K562 (cell line): Measurements from ENCODE around the gene HRNR. TPM values are rescaled to one million over a fixed set of nuclear protein-coding genes. Genes with fewer than 3 reads are reported as not detected.

ENCODE experiments used
- ATAC-seq: fragments of 200-7000 bp; cut with Tn5 transposase; 3 replicates; pipeline ENCODE4 v1.9.1; 2020; ENCODE audit warnings: moderate library complexity
- BruUV-seq: library from RNA; stranded (reverse); fragments of 400-500 nt; replicated peaks from 2 replicates; lab custom pipeline; 2021; lab: Mats Ljungman, UMichigan
- CTCF ChIA-PET: fragments of 300-600 bp; formaldehyde crosslinking; extraction: SDS; loops from one replicate; lab custom pipeline; 2021; ENCODE audit warnings: low intra/inter-chr PET ratio; lab: Yijun Ruan, JAX
- POLR2A ChIA-PET: fragments of 300-600, 350-650 bp; sonication (Branson Sonifier 250); formaldehyde crosslinking; extraction: SDS; loops from one replicate; lab custom pipeline; 2021; ENCODE audit warnings: antibody characterized with exemption, inconsistent platforms; lab: Yijun Ruan, JAX
- DNase-seq, 4 experiments: peaks; one replicate each; pipeline versions ENCODE4 v3.0.0 to v3.0.0-alpha.2; 2011 to 2018; ENCODE audit warnings: low spot score in 3 of 4, mixed read lengths in 3 of 4; ENCODE audit errors: extremely low read depth in 1 of 4
- FAIRE-seq: peaks from 2 replicates; lab custom pipeline; 2011; peaks lifted over from hg19 to GRCh38; lab: Jason Lieb, UNC
- H2AFZ ChIP-seq: 2 replicates; pipeline ENCODE4 v1.6.0; 2011; ENCODE audit warnings: low read depth, low read length, control low read depth, inconsistent platforms
- H3K27ac ChIP-seq: fragments of 200-600 bp; 3 replicates; pipeline ENCODE4 v1.8.0; 2011; ENCODE audit warnings: low read depth, mild to moderate bottlenecking, control low read depth, inconsistent platforms, low read length, moderate library complexity, mixed read lengths; ENCODE audit errors: extremely low read depth
- H3K27me3 ChIP-seq, 2 experiments: fragments of 300-600 bp in 1 of 2; 2 replicates in 1 of 2; 3 replicates in 1 of 2; pipeline versions ENCODE4 v1.6.0 to v1.8.0; 2011; ENCODE audit warnings: inconsistent platforms in 2 of 2, low read length in 2 of 2, mild to moderate bottlenecking in 1 of 2, mixed read lengths in 1 of 2, moderate library complexity in 1 of 2; ENCODE audit not compliant: control insufficient read depth in 2 of 2, insufficient read depth in 2 of 2
- H3K36me3 ChIP-seq: fragments of 300-600 bp; 3 replicates; pipeline ENCODE4 v1.8.0; 2011; ENCODE audit warnings: mild to moderate bottlenecking, low read length, inconsistent platforms; ENCODE audit not compliant: control insufficient read depth, insufficient read depth
- H3K4me1 ChIP-seq, 2 experiments: fragments of 200-600 bp in 1 of 2; replicated peaks in 1 of 2; 2 replicates in 1 of 2; 3 replicates in 1 of 2; pipeline versions ENCODE4 v1.5.1 to v1.8.0; 2011; ENCODE audit warnings: inconsistent platforms in 2 of 2, low read length in 2 of 2, mild to moderate bottlenecking in 1 of 2, mixed read lengths in 1 of 2, moderate library complexity in 1 of 2; ENCODE audit not compliant: control insufficient read depth in 2 of 2, insufficient read depth in 2 of 2
- H3K4me2 ChIP-seq: 2 replicates; pipeline ENCODE4 v1.6.1; 2011; ENCODE audit warnings: low read length, control low read depth, inconsistent platforms, mixed read lengths; ENCODE audit not compliant: insufficient read depth
- H3K4me3 ChIP-seq: fragments of 200-600 bp; sonication (generic), shearing (Covaris generic); 2 replicates; pipeline ENCODE4 v1.5.1; 2016; ENCODE audit warnings: control low read depth, inconsistent platforms
- H3K79me2 ChIP-seq: fragments of 200-600 bp; 3 replicates; pipeline ENCODE4 v1.8.0; 2011; ENCODE audit warnings: low read length, inconsistent platforms; ENCODE audit not compliant: control insufficient read depth, insufficient read depth
- H3K9ac ChIP-seq, 2 experiments: 2 replicates each; pipeline versions ENCODE4 v1.6.0 to v1.6.1; 2011; ENCODE audit warnings: low read depth in 2 of 2, low read length in 2 of 2, control low read depth in 1 of 2, inconsistent platforms in 1 of 2, mild to moderate bottlenecking in 1 of 2, mixed read lengths in 1 of 2; ENCODE audit not compliant: insufficient read depth in 1 of 2
- H3K9me1 ChIP-seq: one replicate; pipeline ENCODE4 v1.6.0; 2011; ENCODE audit warnings: inconsistent platforms, mild to moderate bottlenecking, low read length, moderate library complexity; ENCODE audit not compliant: control insufficient read depth, insufficient read depth
- H3K9me3 ChIP-seq: replicated peaks from 2 replicates; pipeline ENCODE4 v1.5.1; 2011; ENCODE audit warnings: low read depth, low read length, inconsistent platforms; ENCODE audit not compliant: control insufficient read depth, insufficient read depth
- H4K20me1 ChIP-seq: replicated peaks from 2 replicates; pipeline ENCODE4 v1.6.1; 2011; ENCODE audit warnings: low read length, inconsistent platforms, mixed read lengths; ENCODE audit not compliant: control insufficient read depth, insufficient read depth
- E2F4 ChIP-seq: sonication (generic); formaldehyde crosslinking; IDR thresholded peaks from 2 replicates; pipeline ENCODE4 v1.8.0; 2022; ENCODE audit warnings: mild to moderate bottlenecking, low read depth, missing genetic modification reagents
- TAF15 ChIP-seq: fragments of 200-400 bp; formaldehyde crosslinking; IDR thresholded peaks from 2 replicates; pipeline ENCODE4 v1.6.1; 2017; ENCODE audit warnings: mild to moderate bottlenecking, low read depth, low read length, moderate library complexity
- WHSC1 ChIP-seq: IDR thresholded peaks from one replicate; pipeline ENCODE4 v1.6.1; 2012; ENCODE audit warnings: low read length, control low read depth, inconsistent platforms
- ZBTB12 ChIP-seq: fragments of 250-450 bp; sonication (Bioruptor Pico); IDR thresholded peaks from 2 replicates; pipeline ENCODE4 v1.4.0; 2020
- WGBS: fragments of 100-300 bp; shearing (Covaris generic); methylation state at CpG from one replicate; pipeline ENCODE4 v1.1.6; 2016; ENCODE audit warnings: low coverage, mixed read lengths; ENCODE audit not compliant: insufficient coverage; ENCODE audit errors: missing lambda C conversion rate; 5-methylcytosine and 5-hydroxymethylcytosine counted together
- in situ Hi-C: fragments of 300-500 bp; cut with MboI; formaldehyde crosslinking; loops from 4 replicates; pipeline ENCODE4 v1.15.0; 2018; ENCODE audit warnings: inconsistent platforms, mixed read lengths
- intact Hi-C: fragments of 100-400 bp; cut with micrococcal nuclease; formaldehyde crosslinking; loops from 2 replicates; pipeline ENCODE4 v1.14.2; 2022
- polyA plus RNA-seq, 8 experiments: library from polyadenylated mRNA; depleted of rRNA in 4 of 8; stranded (reverse) in 5 of 8; unstranded in 3 of 8; fragments of >200 nt; fragmentation: Nextera tagmentation in 2 of 8; fragmentation: Illumina TruSeq in 1 of 8; extraction: Ambion mirVana in 2 of 8; extraction: Trizol in 1 of 8; gene quantifications; 2 replicates each; pipeline versions ENCODE4 v1.2.1 to v1.2.3, GENCODE V29; 2011 to 2014; ENCODE audit warnings: inconsistent platforms in 1 of 8, missing spikeins in 1 of 8
- total RNA-seq, 7 experiments: library from RNA; depleted of rRNA in 6 of 7; stranded (reverse); fragments of >200 nt in 6 of 7; fragmentation: Illumina TruSeq in 2 of 7; extraction: Trizol in 2 of 7; gene quantifications; 2 replicates each; pipeline versions ENCODE4 v1.2.1 to v1.2.3, GENCODE V29; 2011 to 2021; ENCODE audit warnings: low replicate concordance in 1 of 7

HRNR gene
- total and polyA plus RNA-seq, 9 of the 15 experiments (the other 6 are each of a cell fraction or from before 2014, with no cell fraction given) = not detected

GRCh38 chr1:152179566-152179965, 44.4 kb downstream of the HRNR start (continued):
- TF ChIP-seq WHSC1 = no peak

GRCh38 chr1:152170287-152170905, 53.6 kb downstream of the HRNR start:
- H3K27ac ChIP-seq = no peak overlapping the region
- no peak overlapping the region for H3K9ac ChIP-seq
- no peak overlapping the region for H3K4me3 ChIP-seq
- BruUV-seq = no TSS peak
- in situ Hi-C loops (no loop called here), intact Hi-C loops (no loop called here)
- DNase-seq (no peak), ATAC-seq (no peak), FAIRE-seq (no peak)
- no peak overlapping the region for H2AFZ ChIP-seq
- H3K4me2 ChIP-seq = no peak overlapping the region
- no peaks in the 10 kb centered on the region for H3K9me3 ChIP-seq
- ChIA-PET CTCF (no interaction called here), POLR2A (no interaction called here)
- TF ChIP-seq TAF15 (no peak), E2F4 (no peak), ZBTB12 (CRISPR knock-in tag) (no peak)
- no peaks in the 10 kb centered on the region for H3K36me3 ChIP-seq
- no peaks in the 10 kb centered on the region for H3K4me1 ChIP-seq
- WGBS = 1% methylated on average over 5 of the region's 5 CpGs
- H3K27me3 ChIP-seq = no peaks in the 10 kb centered on the region
- H3K9me1 ChIP-seq = no peaks in the 10 kb centered on the region
- no peaks in the 10 kb centered on the region for H3K79me2 ChIP-seq
- H4K20me1 ChIP-seq = no peaks in the 10 kb centered on the region
